H1 (cell line): ENCODE results near the gene TMEM147. TPM values are rescaled to one million over a fixed set of nuclear protein-coding genes. Genes with fewer than 3 reads are reported as not detected.

ENCODE experiments used
- CTCF ChIA-PET: fragments of 300-600 bp; sonication (Branson Sonifier 250); formaldehyde crosslinking; loops from one replicate; lab custom pipeline; 2021; ENCODE audit not compliant: partially characterized antibody; lab: Charles Lee
- POLR2A ChIA-PET: fragments of 300-600 bp; sonication (Branson Sonifier 250); formaldehyde crosslinking; loops from one replicate; lab custom pipeline; 2021; ENCODE audit warnings: inconsistent platforms; ENCODE audit not compliant: partially characterized antibody; lab: Charles Lee
- DNase-seq, 2 experiments: peaks; one replicate each; pipeline versions ENCODE4 v3.0.0 to v3.0.0-alpha.2; 2010 to 2022; ENCODE audit warnings: low spot score in 2 of 2, low read depth in 1 of 2, mixed read lengths in 1 of 2
- FAIRE-seq: peaks from 2 replicates; lab custom pipeline; 2011; peaks lifted over from hg19 to GRCh38; lab: Jason Lieb, UNC
- H2AFZ ChIP-seq: 2 replicates; pipeline ENCODE4 v1.8.1; 2012; ENCODE audit warnings: low read length, inconsistent platforms
- H2AK5ac ChIP-seq: 2 replicates; pipeline ENCODE4 v1.6.1; 2013; ENCODE audit warnings: low read depth, low read length
- H2BK120ac ChIP-seq: replicated peaks from 2 replicates; pipeline ENCODE3; 2013; ENCODE audit warnings: low read depth, low read length, inconsistent platforms
- H2BK12ac ChIP-seq: 2 replicates; pipeline ENCODE4 v1.6.1; 2013; ENCODE audit warnings: low read depth, low read length
- H2BK15ac ChIP-seq: 2 replicates; pipeline ENCODE4 v1.6.1; 2013; ENCODE audit warnings: low read length
- H2BK20ac ChIP-seq: 2 replicates; pipeline ENCODE4 v1.6.1; 2013; ENCODE audit warnings: low read length
- H2BK5ac ChIP-seq: 2 replicates; pipeline ENCODE4 v1.6.1; 2013; ENCODE audit warnings: low read depth, low read length
- H3K14ac ChIP-seq: 2 replicates; pipeline ENCODE4 v1.6.1; 2013; ENCODE audit warnings: inconsistent platforms; ENCODE audit not compliant: insufficient read length
- H3K18ac ChIP-seq: 2 replicates; pipeline ENCODE4 v1.6.1; 2013; ENCODE audit warnings: low read length; ENCODE audit errors: extremely low read depth
- H3K23ac ChIP-seq: 2 replicates; pipeline ENCODE4 v1.6.1; 2013; ENCODE audit warnings: inconsistent platforms; ENCODE audit not compliant: insufficient read length
- H3K23me2 ChIP-seq: 2 replicates; pipeline ENCODE4 v1.6.1; 2013; ENCODE audit warnings: low read depth, low read length
- H3K27ac ChIP-seq: 2 replicates; pipeline ENCODE4 v1.6.1; 2011; ENCODE audit warnings: low read depth, low read length, inconsistent platforms
- H3K27me3 ChIP-seq, 4 experiments: replicated peaks in 1 of 4; 1 replicate in 1 of 4; 2 replicates in 3 of 4; pipeline versions ENCODE4 v1.6.1 to v1.8.1; 2011 to 2013; ENCODE audit warnings: low read length in 3 of 4, mild to moderate bottlenecking in 3 of 4, inconsistent platforms in 2 of 4, mixed read lengths in 2 of 4, moderate library complexity in 1 of 4; ENCODE audit not compliant: control insufficient read depth in 3 of 4, insufficient read depth in 3 of 4; ENCODE audit errors: extremely low read depth in 1 of 4
- H3K36me3 ChIP-seq, 4 experiments: 2 replicates each; pipeline versions ENCODE4 v1.6.1 to v1.8.1; 2011 to 2013; ENCODE audit warnings: mild to moderate bottlenecking in 4 of 4, low read length in 3 of 4, moderate library complexity in 2 of 4, control low read depth in 1 of 4, inconsistent platforms in 1 of 4; ENCODE audit not compliant: insufficient read depth in 4 of 4, control insufficient read depth in 2 of 4
- H3K4ac ChIP-seq: replicated peaks from 2 replicates; pipeline ENCODE3; 2013; ENCODE audit warnings: low read length, low read depth, mixed read lengths, inconsistent platforms; ENCODE audit not compliant: insufficient read length
- H3K4me1 ChIP-seq, 4 experiments: replicated peaks in 1 of 4; 1 replicate in 1 of 4; 2 replicates in 3 of 4; pipeline versions ENCODE4 v1.6.1 to v1.8.1; 2011 to 2013; ENCODE audit warnings: low read length in 3 of 4, inconsistent platforms in 2 of 4, mixed read lengths in 1 of 4; ENCODE audit not compliant: insufficient read depth in 4 of 4, control insufficient read depth in 3 of 4
- H3K4me2 ChIP-seq, 2 experiments: 2 replicates each; pipeline versions ENCODE4 v1.6.1 to v1.8.1; 2011 to 2013; ENCODE audit warnings: low read depth in 2 of 2, low read length in 2 of 2, control low read depth in 1 of 2, inconsistent platforms in 1 of 2, mild to moderate bottlenecking in 1 of 2; ENCODE audit not compliant: insufficient read depth in 1 of 2
- H3K4me3 ChIP-seq, 4 experiments: fragments of 200-600, 300-600 bp in 1 of 4; sonication (generic), shearing (Covaris generic), sonication (Bioruptor Twin) in 1 of 4; 2 replicates each; pipeline versions ENCODE4 v1.5.1 to v1.8.1; 2011 to 2016; ENCODE audit warnings: low read length in 4 of 4, low read depth in 3 of 4, control low read depth in 2 of 4, inconsistent platforms in 2 of 4, mild to moderate bottlenecking in 2 of 4, mixed read lengths in 1 of 4, moderate library complexity in 1 of 4; ENCODE audit not compliant: insufficient read depth in 2 of 4; ENCODE audit errors: extremely low read depth in 1 of 4
- H3K56ac ChIP-seq: replicated peaks from 2 replicates; pipeline ENCODE3; 2013; ENCODE audit warnings: low read depth, mild to moderate bottlenecking, mixed read lengths, low read length, inconsistent platforms; ENCODE audit not compliant: insufficient read length
- H3K79me1 ChIP-seq: 2 replicates; pipeline ENCODE4 v1.6.1; 2013; ENCODE audit warnings: low read depth, low read length, control low read depth
- H3K79me2 ChIP-seq, 2 experiments: 2 replicates each; pipeline versions ENCODE4 v1.6.1 to v1.8.1; 2012 to 2013; ENCODE audit warnings: low read length in 2 of 2, mild to moderate bottlenecking in 2 of 2, inconsistent platforms in 1 of 2; ENCODE audit not compliant: insufficient read depth in 2 of 2, control insufficient read depth in 1 of 2
- H3K9ac ChIP-seq, 4 experiments: replicated peaks in 1 of 4; 1 replicate in 1 of 4; 2 replicates in 3 of 4; pipeline versions ENCODE4 v1.6.1 to v1.8.1; 2011 to 2013; ENCODE audit warnings: low read depth in 3 of 4, low read length in 3 of 4, control low read depth in 2 of 4, mild to moderate bottlenecking in 2 of 4, moderate library complexity in 2 of 4, inconsistent platforms in 1 of 4; ENCODE audit errors: extremely low read depth in 1 of 4
- H3K9me3 ChIP-seq, 2 experiments: 2 replicates each; pipeline versions ENCODE4 v1.6.1 to v1.8.1; 2012 to 2013; ENCODE audit warnings: mild to moderate bottlenecking in 2 of 2, moderate library complexity in 2 of 2, control low read depth in 1 of 2, inconsistent platforms in 1 of 2, low read depth in 1 of 2, low read length in 1 of 2, mixed read lengths in 1 of 2; ENCODE audit not compliant: insufficient read depth in 2 of 2
- H4K20me1 ChIP-seq, 2 experiments: replicated peaks in 1 of 2; 2 replicates each; pipeline versions ENCODE3 to v1.8.1; 2011 to 2013; ENCODE audit warnings: inconsistent platforms in 2 of 2, low read length in 2 of 2, mild to moderate bottlenecking in 1 of 2; ENCODE audit not compliant: insufficient read depth in 2 of 2, control insufficient read depth in 1 of 2
- H4K5ac ChIP-seq: 2 replicates; pipeline ENCODE4 v1.6.1; 2013; ENCODE audit warnings: low read length, low read depth, mixed read lengths, inconsistent platforms; ENCODE audit not compliant: insufficient read length
- H4K8ac ChIP-seq: 2 replicates; pipeline ENCODE4 v1.8.0; 2013; ENCODE audit warnings: mild to moderate bottlenecking, moderate library complexity, low read length, inconsistent platforms; ENCODE audit not compliant: insufficient read depth; ENCODE audit errors: extremely low read depth
- H4K91ac ChIP-seq: replicated peaks from 2 replicates; pipeline ENCODE3; 2013; ENCODE audit warnings: low read length, mixed read lengths, inconsistent platforms; ENCODE audit not compliant: insufficient read length
- GABPA ChIP-seq: IDR thresholded peaks from 2 replicates; pipeline ENCODE4 v1.6.1; 2011; ENCODE audit warnings: mild to moderate bottlenecking, low read length, moderate library complexity, borderline replicate concordance; ENCODE audit not compliant: insufficient read depth
- GTF2F1 ChIP-seq: IDR thresholded peaks from 2 replicates; pipeline ENCODE4 v1.6.1; 2012; ENCODE audit warnings: low read depth, low read length, improper control_type of control experiment, borderline replicate concordance
- HDAC6 ChIP-seq: IDR thresholded peaks from one replicate; pipeline ENCODE4 v1.7.1; 2012; ENCODE audit warnings: low read depth, mild to moderate bottlenecking, inconsistent platforms, low read length, moderate library complexity
- JUN ChIP-seq: IDR thresholded peaks from 2 replicates; pipeline ENCODE4 v1.6.1; 2011; ENCODE audit warnings: low read depth, mild to moderate bottlenecking, improper control_type of control experiment, low read length
- RBBP5 ChIP-seq: IDR thresholded peaks from 2 replicates; pipeline ENCODE4 v1.7.1; 2012; ENCODE audit warnings: low read depth, mild to moderate bottlenecking, inconsistent platforms, low read length, moderate library complexity, borderline replicate concordance
- RNF2 ChIP-seq: fragments of 200-900, 300-1000 bp; sonication (generic); IDR thresholded peaks from 2 replicates; pipeline ENCODE4 v1.7.1; 2016; ENCODE audit warnings: borderline replicate concordance, low read depth, mild to moderate bottlenecking, antibody characterized with exemption, low read length; ENCODE audit not compliant: poor library complexity, severe bottlenecking; ENCODE audit errors: missing control alignments
- RXRA ChIP-seq: IDR thresholded peaks from 2 replicates; pipeline ENCODE4 v1.6.1; 2011; ENCODE audit warnings: low read depth, mild to moderate bottlenecking, low read length, moderate library complexity; ENCODE audit not compliant: insufficient read depth
- SRF ChIP-seq: IDR thresholded peaks from 2 replicates; pipeline ENCODE4 v1.6.1; 2011; ENCODE audit warnings: mild to moderate bottlenecking, low read depth, low read length, moderate library complexity
- TBP ChIP-seq: IDR thresholded peaks from 2 replicates; pipeline ENCODE4 v1.6.1; 2011; ENCODE audit warnings: low read depth, low read length, improper control_type of control experiment
- TCF12 ChIP-seq: IDR thresholded peaks from 2 replicates; pipeline ENCODE4 v1.6.1; 2011; ENCODE audit warnings: low read depth, mild to moderate bottlenecking, low read length
- TEAD4 ChIP-seq: IDR thresholded peaks from 2 replicates; pipeline ENCODE4 v1.6.1; 2012; ENCODE audit warnings: low read depth, low read length, inconsistent platforms, mixed read lengths
- ZNF274 ChIP-seq: IDR thresholded peaks from 2 replicates; pipeline ENCODE4 v1.7.0; 2012; ENCODE audit warnings: low read length, borderline replicate concordance; ENCODE audit errors: extremely low read depth
- WGBS, 2 experiments: shearing (Covaris generic) in 1 of 2; methylation state at CpG; one replicate each; pipeline versions ENCODE4 v1.1.6 to v1.1.7; 2013 to 2015; ENCODE audit warnings: low lambda C conversion rate in 2 of 2, mixed read lengths in 2 of 2, inconsistent platforms in 1 of 2, low coverage in 1 of 2, missing lambda C conversion rate in 1 of 2; ENCODE audit not compliant: insufficient replicate concordance in 2 of 2, insufficient coverage in 1 of 2, insufficient read length in 1 of 2; ENCODE audit errors: extremely low coverage in 1 of 2, missing lambda C conversion rate in 1 of 2; 5-methylcytosine and 5-hydroxymethylcytosine counted together
- polyA plus RNA-seq, 7 experiments: library from polyadenylated mRNA; depleted of rRNA in 3 of 7; stranded (reverse) in 5 of 7; unstranded in 2 of 7; fragments of >200 nt in 5 of 7; fragments of 200-250 nt in 2 of 7; gene quantifications; 1 replicate in 5 of 7; 2 replicates in 1 of 7; 4 replicates in 1 of 7; pipeline versions ENCODE4 v1.2.1 to v1.2.3, GENCODE V29; 2011 to 2013; ENCODE audit warnings: missing spikeins in 2 of 7, mixed read lengths in 2 of 7
- total RNA-seq: library from RNA; stranded (reverse); fragmentation: NEBNext Ultra II Directional; extraction: Animal tissue kit (Norgen Biotek cat#: 25700); gene quantifications from 2 replicates; pipeline ENCODE4 v1.2.1, GENCODE V29; 2021

The TMEM147 gene
- total and polyA plus RNA-seq, 2 of the 8 experiments (the other 6 are each of a cell fraction or from before 2014, with no cell fraction given), result 159 to 418 TPM

DNA sequence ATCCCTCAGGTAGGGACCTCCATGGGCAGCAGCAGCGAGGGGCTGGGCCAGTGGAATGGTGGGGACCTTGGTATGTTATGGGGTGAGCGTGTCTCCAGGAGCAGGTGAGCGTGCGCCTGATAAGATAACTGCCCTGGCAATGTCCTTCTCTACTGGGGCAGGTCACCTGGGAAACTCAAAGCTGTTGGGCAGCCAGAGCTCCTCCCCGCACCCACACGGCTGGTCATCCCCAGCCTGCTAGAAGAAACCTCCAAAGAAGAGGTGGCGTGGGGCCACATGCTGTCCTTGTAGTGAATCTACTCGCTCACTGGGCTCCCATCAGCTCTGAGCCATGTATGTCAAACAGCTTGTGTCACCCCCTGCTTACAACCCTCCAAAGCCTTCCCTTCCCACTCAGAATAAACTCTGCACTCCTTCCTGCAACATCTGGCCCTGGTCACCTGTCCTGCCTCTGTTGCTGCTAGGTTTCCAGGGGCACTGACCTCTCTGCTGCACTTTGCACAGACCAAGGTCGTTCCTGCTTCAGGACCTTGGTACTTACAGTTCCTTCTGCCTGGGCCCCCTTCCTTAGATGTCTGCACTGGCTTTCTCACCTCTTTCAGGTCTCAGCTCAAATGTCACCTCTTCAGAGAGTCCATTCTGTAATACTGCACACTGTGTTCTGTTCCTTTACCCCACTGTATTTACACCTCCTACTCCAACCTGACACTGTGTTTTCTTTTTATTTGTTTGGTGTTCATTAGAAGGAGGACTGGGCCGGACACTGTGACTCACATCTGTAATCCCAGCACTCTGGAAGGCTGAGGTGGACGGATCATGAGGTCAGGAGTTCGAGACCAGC is 19.8 kb downstream of the TMEM147 start:
- Histone ChIP-seq H3K4me2 (no peak overlapping the region), H3K27ac (no peak overlapping the region), H2AK5ac (no peak overlapping the region), H3K4ac (no peak overlapping the region), H3K27me3 (peaks cover 0 to 4% (median 2%) of the 10 kb centered on the region in 4 experiments; a peak in 5 of 7 replicates), H4K91ac (no peak overlapping the region), H4K8ac (no peak overlapping the region), H3K9me3 (no peaks in the 10 kb centered on the region; a peak in 1 of 4 replicates), H4K20me1 (peaks cover 0 to 2% of the 10 kb centered on the region in 2 experiments), H2BK5ac (no peak overlapping the region), H2BK20ac (no peak overlapping the region), H2AFZ (no peak overlapping the region), H3K14ac (no peak overlapping the region), H3K79me1 (no peaks in the 10 kb centered on the region), H3K79me2 (no peaks in the 10 kb centered on the region), H3K36me3 (no peaks in the 10 kb centered on the region), H3K18ac (no peak overlapping the region), H3K9ac (no peak overlapping the region), H2BK12ac (no peak overlapping the region), H2BK120ac (no peak overlapping the region), H3K23me2 (no peaks in the 10 kb centered on the region), H4K5ac (no peak overlapping the region), H3K4me1 (peaks cover 0 to 4% (median 0%) of the 10 kb centered on the region in 4 experiments; a peak in 1 of 7 replicates), H3K4me3 (no peak overlapping the region), H3K23ac (no peak overlapping the region), H3K56ac (no peak overlapping the region), H2BK15ac (0 out of 2 replicates have a peak overlapping the region, but pooled peaks have one; percentile 88)
- ChIA-PET CTCF (interaction anchor here (0.9 to 3.1 kb wide), 8 partner anchors 9 to 116 kb away, joined by 3 to 19 read pairs (median 6); no protein-coding TSS in a partner anchor), POLR2A (interaction anchor here (1.0 kb wide), 1 partner anchor 55 kb away, joined by 3 read pairs; no protein-coding TSS in a partner anchor)
- FAIRE-seq, result no peak
- no peak for DNase-seq
- 93% methylated on average over 12 of the region's 12 CpGs; no CpG with 5 or more reads in 1 of the 2 experiments for WGBS, 2 experiments
- TF ChIP-seq RXRA, result no peak
- no peak for TF ChIP-seq JUN
- no peak for TF ChIP-seq GTF2F1
- no peak for TF ChIP-seq TCF12
- no peak for TF ChIP-seq RNF2
- no peak for TF ChIP-seq ZNF274
- no peak for TF ChIP-seq RBBP5
- TF ChIP-seq TBP, result no peak
- TF ChIP-seq TEAD4, result no peak
- TF ChIP-seq HDAC6, result no peak
- TF ChIP-seq GABPA, result no peak
- TF ChIP-seq SRF, result no peak
